Brain microvascular endothelial cell (primary cell): ENCODE data around the gene OCEL1.
A peak's percentile ranks its signal among the peaks of the same experiment; 100 is the strongest.

Experiments
- DNase-seq: peaks from one replicate; pipeline ENCODE4 v3.0.0-alpha.2; 2020
- H3K27ac ChIP-seq: fragments of 250-450 bp; sonication (Bioruptor Pico); 2 replicates; pipeline ENCODE4 v1.5.1; 2020; ENCODE audit warnings: mild to moderate bottlenecking, moderate library complexity
- H3K27me3 ChIP-seq: fragments of 250-450 bp; sonication (Bioruptor Pico); replicated peaks from 2 replicates; pipeline ENCODE4 v1.5.1; 2020; ENCODE audit warnings: mild to moderate bottlenecking
- H3K36me3 ChIP-seq: fragments of 250-450 bp; sonication (Bioruptor Pico); replicated peaks from 2 replicates; pipeline ENCODE4 v1.5.1; 2020; ENCODE audit warnings: mild to moderate bottlenecking
- H3K4me3 ChIP-seq: 2 replicates; pipeline ENCODE4 v1.5.1; 2011; ENCODE audit warnings: low read depth, mild to moderate bottlenecking, control low read depth, low read length, moderate library complexity
- in situ Hi-C: cut with HindIII; loops from 2 replicates; pipeline ENCODE4 v1.10.0; 2017; ENCODE audit warnings: low sequenced_read_pairs, low pct_ligation_motif_present
- TF ChIP-seq, protein P1 (sequence below): IDR thresholded peaks from 2 replicates; pipeline ENCODE4 v1.5.1; 2011; ENCODE audit warnings: low read depth, mild to moderate bottlenecking, moderate library complexity, low read length, control low read depth, inconsistent platforms; ENCODE audit errors: missing control alignments

The OCEL1 gene

DNA sequence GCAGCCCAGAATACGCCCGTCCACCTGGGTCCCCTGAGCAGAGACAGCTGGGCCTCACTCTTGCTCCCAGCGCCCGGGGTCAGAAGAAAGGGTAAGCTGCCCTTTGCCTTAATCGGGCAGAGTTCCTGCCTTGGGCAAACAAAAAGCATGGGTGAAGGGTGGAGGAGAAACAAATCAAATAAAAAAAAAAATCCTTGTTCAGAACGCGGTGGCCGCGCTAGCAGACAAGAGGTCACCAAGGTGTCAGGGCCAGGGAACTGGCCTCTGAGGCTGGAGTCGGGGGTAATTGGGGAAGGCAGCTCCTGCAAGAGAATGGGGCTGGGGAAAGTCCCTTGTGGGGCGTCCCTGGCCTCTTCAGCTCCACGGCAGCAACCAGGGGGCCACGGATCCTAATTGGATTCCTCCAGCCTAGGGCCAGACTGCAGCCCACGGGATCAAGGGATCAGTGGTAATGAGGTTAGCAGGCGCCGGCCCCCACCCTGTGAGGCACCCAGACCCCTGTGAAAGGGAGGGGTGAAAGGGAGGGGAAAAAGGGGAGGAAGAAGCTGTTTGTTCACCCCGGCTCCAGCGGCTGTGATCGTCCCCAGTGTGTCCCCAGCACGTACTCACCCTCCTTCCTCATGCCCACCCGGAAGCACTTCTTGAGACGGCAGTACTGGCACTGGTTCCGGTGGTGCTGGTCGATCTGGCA is 14.2 kb downstream of the OCEL1 start:
- Histone ChIP-seq H3K27ac (no peak overlapping the region), H3K27me3 (no peaks in the 10 kb centered on the region), H3K36me3 (no peaks in the 10 kb centered on the region), H3K4me3 (no peak overlapping the region)
- in situ Hi-C loops = no loop called here
- TF ChIP-seq, protein P1, sequence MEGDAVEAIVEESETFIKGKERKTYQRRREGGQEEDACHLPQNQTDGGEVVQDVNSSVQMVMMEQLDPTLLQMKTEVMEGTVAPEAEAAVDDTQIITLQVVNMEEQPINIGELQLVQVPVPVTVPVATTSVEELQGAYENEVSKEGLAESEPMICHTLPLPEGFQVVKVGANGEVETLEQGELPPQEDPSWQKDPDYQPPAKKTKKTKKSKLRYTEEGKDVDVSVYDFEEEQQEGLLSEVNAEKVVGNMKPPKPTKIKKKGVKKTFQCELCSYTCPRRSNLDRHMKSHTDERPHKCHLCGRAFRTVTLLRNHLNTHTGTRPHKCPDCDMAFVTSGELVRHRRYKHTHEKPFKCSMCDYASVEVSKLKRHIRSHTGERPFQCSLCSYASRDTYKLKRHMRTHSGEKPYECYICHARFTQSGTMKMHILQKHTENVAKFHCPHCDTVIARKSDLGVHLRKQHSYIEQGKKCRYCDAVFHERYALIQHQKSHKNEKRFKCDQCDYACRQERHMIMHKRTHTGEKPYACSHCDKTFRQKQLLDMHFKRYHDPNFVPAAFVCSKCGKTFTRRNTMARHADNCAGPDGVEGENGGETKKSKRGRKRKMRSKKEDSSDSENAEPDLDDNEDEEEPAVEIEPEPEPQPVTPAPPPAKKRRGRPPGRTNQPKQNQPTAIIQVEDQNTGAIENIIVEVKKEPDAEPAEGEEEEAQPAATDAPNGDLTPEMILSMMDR = no peak
- no peak for DNase-seq

- Histone ChIP-seq H3K36me3 (no peaks in the 10 kb centered on the region), H3K27ac (no peak overlapping the region), H3K27me3 (no peaks in the 10 kb centered on the region), H3K4me3 (no peak overlapping the region)
- TF ChIP-seq, protein P1 = no peak
- in situ Hi-C loops = no loop called here
- DNase-seq = no peak
Observed at GRCh38 chr19:17240826-17241399, 14.9 kb downstream of the OCEL1 start.

GRCh38 chr19:17242431-17243208 is 16.6 kb downstream of the OCEL1 start:
- Histone ChIP-seq H3K27me3 (no peaks in the 10 kb centered on the region), H3K4me3 (peak overlapping the region; percentile 1), H3K27ac (no peak overlapping the region), H3K36me3 (no peaks in the 10 kb centered on the region)
- TF ChIP-seq, protein P1 = no peak
- in situ Hi-C loops = no loop called here
- no peak for DNase-seq

GRCh38 chr19:17243211-17243829 is 17.3 kb downstream of the OCEL1 start:
- H3K27ac ChIP-seq = no peak overlapping the region
- peak overlapping the region; percentile 76 for H3K4me3 ChIP-seq
- H3K36me3 ChIP-seq = no peaks in the 10 kb centered on the region
- DNase-seq = no peak
- in situ Hi-C loops = no loop called here
- no peaks in the 10 kb centered on the region for H3K27me3 ChIP-seq
- TF ChIP-seq, protein P1 = no peak

GRCh38 chr19:17243830-17244617 is 18.0 kb downstream of the OCEL1 start:
- TF ChIP-seq, protein P1 = no peak
- Histone ChIP-seq H3K27me3 (no peaks in the 10 kb centered on the region), H3K4me3 (peak overlapping the region; percentile 76), H3K36me3 (no peaks in the 10 kb centered on the region), H3K27ac (no peak overlapping the region)
- no peak for DNase-seq
- in situ Hi-C loops = no loop called here
